Spleen (tissue), 11 donors: ENCODE data around the gene PRDM16. TPM values are rescaled to one million over a fixed set of nuclear protein-coding genes. Genes with fewer than 3 reads are reported as not detected.

Experiments used
- DNase-seq: peaks from one replicate; pipeline ENCODE4 v3.0.0-alpha.2; 2020
- H3K27ac ChIP-seq, 8 donors: fragments of 200-600 bp; sonication (generic) in 7 of 8; 1 replicate in 4 of 8; 2 replicates in 4 of 8; pipeline versions ENCODE4 v1.5.0 to v1.8.0; 2016 to 2021; ENCODE audit warnings: inconsistent platforms in 4 of 8, mild to moderate bottlenecking in 4 of 8, moderate library complexity in 1 of 8
- H3K27me3 ChIP-seq, 7 donors: fragments of 200-600 bp; sonication (generic) in 6 of 7; replicated peaks in 1 of 7; 1 replicate in 4 of 7; 2 replicates in 3 of 7; pipeline versions ENCODE4 v1.5.0 to v1.8.0; 2016 to 2021; ENCODE audit warnings: inconsistent platforms in 3 of 7, mild to moderate bottlenecking in 1 of 7
- H3K36me3 ChIP-seq, 6 donors: fragments of 200-600 bp; sonication (generic) in 5 of 6; 1 replicate in 4 of 6; 2 replicates in 2 of 6; pipeline versions ENCODE4 v1.5.0 to v1.8.0; 2016 to 2021; ENCODE audit warnings: inconsistent platforms in 2 of 6
- H3K4me1 ChIP-seq, 6 donors: fragments of 200-600 bp; sonication (generic) in 5 of 6; 1 replicate in 3 of 6; 2 replicates in 3 of 6; pipeline versions ENCODE4 v1.5.0 to v1.8.0; 2016 to 2021; ENCODE audit warnings: inconsistent platforms in 3 of 6
- H3K4me3 ChIP-seq, 8 donors: fragments of 200-600 bp; sonication (generic) in 7 of 8; 1 replicate in 4 of 8; 2 replicates in 4 of 8; pipeline versions ENCODE4 v1.5.0 to v1.8.0; 2016 to 2021; ENCODE audit warnings: inconsistent platforms in 4 of 8, mild to moderate bottlenecking in 4 of 8, moderate library complexity in 2 of 8
- H3K9me3 ChIP-seq, 8 donors: fragments of 200-600 bp; sonication (generic) in 7 of 8; 1 replicate in 4 of 8; 2 replicates in 4 of 8; pipeline versions ENCODE4 v1.5.0 to v1.8.0; 2016 to 2021; ENCODE audit warnings: inconsistent platforms in 4 of 8
- POLR2A ChIP-seq, 3 donors: fragments of 450-650 bp; IDR thresholded peaks; one replicate each; pipeline ENCODE4 v1.5.1; 2017; ENCODE audit warnings: antibody characterized with exemption in 3 of 3, mild to moderate bottlenecking in 1 of 3
- POLR2AphosphoS5 ChIP-seq, 3 donors: sonication (generic); formaldehyde crosslinking; IDR thresholded peaks; one replicate each; pipeline ENCODE4 v1.5.1; 2017; ENCODE audit warnings: antibody characterized with exemption in 3 of 3
- WGBS, 5 donors: extraction: QIAGEN DNeasy Blood & Tissue Kit in 3 of 5; methylation state at CpG; one replicate each; pipeline versions ENCODE4 v1.1.5 to v1.1.7; 2013 to 2018; 5-methylcytosine and 5-hydroxymethylcytosine counted together
- intact Hi-C: fragments of 100-400 bp; cut with DNase I; formaldehyde crosslinking; loops from one replicate; pipeline ENCODE4 v1.15.0; 2023; ENCODE audit warnings: low total_unique reads
- polyA plus RNA-seq, 3 donors: library from polyadenylated mRNA; stranded (reverse); fragments of 200-250 nt; gene quantifications; one replicate each; pipeline ENCODE4 v1.2.1, GENCODE V29; 2013
- total RNA-seq, 7 donors: library from RNA; depleted of rRNA in 3 of 7; stranded (reverse); fragments of >200 nt in 3 of 7; fragmentation: NEBNext Ultra II Directional in 4 of 7; extraction: Animal tissue kit (Norgen Biotek cat#: 25700) in 4 of 7; gene quantifications; one replicate each; pipeline versions ENCODE4 v1.1.0 to v1.2.1, GENCODE V29; 2016 to 2021
- TF ChIP-seq, protein P1 (sequence below), 11 experiments: fragments of 200-600 bp in 7 of 11; fragments of 450-650 bp in 4 of 11; sonication (generic) in 4 of 11; IDR thresholded peaks in 8 of 11; conservative IDR thresholded peaks in 3 of 11; 1 replicate in 7 of 11; 2 replicates in 4 of 11; pipeline versions ENCODE4 v1.4.0 to v1.8.0; 2016 to 2021; ENCODE audit warnings: antibody characterized with exemption in 11 of 11, inconsistent platforms in 4 of 11, mild to moderate bottlenecking in 1 of 11
- donor health status: healthy with polysubstance abuse.
- donor health status: DM: no; HTN: no; CAD: no; lungs with moderate emphysema.
- donor health status: DM: no; HTN: no; CAD: no.
- donor health status: Bipolar disorder and iron deficiency.
- donor health status: healthy.
- donor health status: DM: no; HTN: no; CAD: no.
- donor health status: DM: yes; HTN: yes; CAD: no.

Gene PRDM16
- total and polyA plus RNA-seq, 10 donors: 0.43 to 3.2 (median 1.4) TPM

DNA sequence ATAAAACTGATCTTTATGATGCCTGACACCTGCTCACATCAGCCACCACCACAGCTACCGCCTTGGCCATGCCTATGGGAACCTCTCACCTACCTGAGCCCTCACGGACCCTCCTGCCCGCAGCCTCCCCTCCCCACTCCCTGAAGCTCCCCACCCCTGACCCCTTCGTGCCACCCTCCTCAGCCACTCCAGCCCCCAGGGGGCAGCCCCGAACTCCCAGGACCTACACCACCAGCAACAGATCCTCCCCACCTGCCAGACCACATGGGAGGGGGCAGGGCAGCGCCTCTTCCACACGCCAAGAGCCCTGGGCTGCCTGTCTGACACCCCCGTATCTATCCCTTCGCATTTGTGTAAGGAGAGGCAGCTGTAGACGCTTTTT, 371.3 kb downstream of the PRDM16 start:
- Histone ChIP-seq H3K36me3 (no peaks in the 10 kb centered on the region), H3K4me3 (no peak overlapping the region), H3K4me1 (no peaks in the 10 kb centered on the region), H3K9me3 (peaks cover 0 to 4% (median 2%) of the 10 kb centered on the region in 8 donors), H3K27me3 (peaks cover 0 to 61% (median 0%) of the 10 kb centered on the region in 7 donors), H3K27ac (no peak overlapping the region)
- 53 to 69% (median 62%) methylated on average over 10 of the region's 10 CpGs for WGBS, 5 donors
- DNase-seq: no peak
- TF ChIP-seq, protein P1, sequence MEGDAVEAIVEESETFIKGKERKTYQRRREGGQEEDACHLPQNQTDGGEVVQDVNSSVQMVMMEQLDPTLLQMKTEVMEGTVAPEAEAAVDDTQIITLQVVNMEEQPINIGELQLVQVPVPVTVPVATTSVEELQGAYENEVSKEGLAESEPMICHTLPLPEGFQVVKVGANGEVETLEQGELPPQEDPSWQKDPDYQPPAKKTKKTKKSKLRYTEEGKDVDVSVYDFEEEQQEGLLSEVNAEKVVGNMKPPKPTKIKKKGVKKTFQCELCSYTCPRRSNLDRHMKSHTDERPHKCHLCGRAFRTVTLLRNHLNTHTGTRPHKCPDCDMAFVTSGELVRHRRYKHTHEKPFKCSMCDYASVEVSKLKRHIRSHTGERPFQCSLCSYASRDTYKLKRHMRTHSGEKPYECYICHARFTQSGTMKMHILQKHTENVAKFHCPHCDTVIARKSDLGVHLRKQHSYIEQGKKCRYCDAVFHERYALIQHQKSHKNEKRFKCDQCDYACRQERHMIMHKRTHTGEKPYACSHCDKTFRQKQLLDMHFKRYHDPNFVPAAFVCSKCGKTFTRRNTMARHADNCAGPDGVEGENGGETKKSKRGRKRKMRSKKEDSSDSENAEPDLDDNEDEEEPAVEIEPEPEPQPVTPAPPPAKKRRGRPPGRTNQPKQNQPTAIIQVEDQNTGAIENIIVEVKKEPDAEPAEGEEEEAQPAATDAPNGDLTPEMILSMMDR (IDR thresholded peaks at IDR 0.05 in 8 of 11, conservative IDR thresholded peaks at IDR 0.05 in 3 of 11): no peak
- intact Hi-C loops: no loop called here

DNA sequence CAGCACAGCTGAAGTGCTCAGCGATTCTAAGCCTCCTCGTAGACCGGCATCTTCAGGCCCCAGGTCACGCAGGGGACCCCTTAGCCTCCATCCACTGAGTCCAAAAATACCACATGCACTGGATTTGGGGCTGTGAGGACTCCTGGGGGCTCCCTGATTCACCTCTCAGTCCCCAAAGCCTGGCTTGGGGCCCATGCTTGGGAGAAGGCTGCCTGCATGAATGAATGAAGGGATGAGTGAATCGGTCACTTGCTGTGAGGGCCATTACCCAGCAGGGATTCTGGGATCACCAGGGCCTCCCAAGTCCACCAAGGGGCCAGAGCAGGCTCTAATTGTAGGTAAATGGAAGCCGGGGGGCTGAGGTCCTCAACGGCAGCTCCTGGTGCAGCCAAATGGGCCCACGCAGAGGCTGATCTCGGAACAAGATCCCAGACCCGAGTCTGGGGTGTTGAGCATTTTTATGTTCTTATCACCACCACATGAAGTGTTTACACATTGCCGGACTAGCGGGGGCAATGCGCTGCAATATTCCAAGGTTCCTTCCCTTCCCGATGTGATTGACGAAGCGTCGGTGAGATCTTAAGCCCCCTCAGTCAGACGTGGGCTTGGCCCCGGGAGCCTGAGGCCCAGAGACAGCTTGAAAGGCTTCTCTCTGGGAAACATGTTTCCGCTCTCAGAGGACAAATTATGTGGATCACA, 371.9 kb downstream of the PRDM16 start:
- Histone ChIP-seq H3K4me1 (no peaks in the 10 kb centered on the region), H3K9me3 (peaks cover 0 to 10% (median 8%) of the 10 kb centered on the region in 8 donors), H3K27ac (no peak overlapping the region), H3K4me3 (no peak overlapping the region), H3K36me3 (no peaks in the 10 kb centered on the region), H3K27me3 (peaks cover 0 to 61% (median 0%) of the 10 kb centered on the region in 7 donors)
- intact Hi-C loops: no loop called here
- 61 to 85% (median 75%) methylated on average over 20 of the region's 20 CpGs for whole genome bisulfite sequencing, 5 donors
- TF ChIP-seq POLR2A (IDR thresholded peaks at IDR 0.05) (no peak), POLR2AphosphoS5 (IDR thresholded peaks at IDR 0.05) (no peak)
- TF ChIP-seq, protein P1 (IDR thresholded peaks at IDR 0.05 in 8 of 11, conservative IDR thresholded peaks at IDR 0.05 in 3 of 11): no peak
- DNase-seq: no peak

DNA sequence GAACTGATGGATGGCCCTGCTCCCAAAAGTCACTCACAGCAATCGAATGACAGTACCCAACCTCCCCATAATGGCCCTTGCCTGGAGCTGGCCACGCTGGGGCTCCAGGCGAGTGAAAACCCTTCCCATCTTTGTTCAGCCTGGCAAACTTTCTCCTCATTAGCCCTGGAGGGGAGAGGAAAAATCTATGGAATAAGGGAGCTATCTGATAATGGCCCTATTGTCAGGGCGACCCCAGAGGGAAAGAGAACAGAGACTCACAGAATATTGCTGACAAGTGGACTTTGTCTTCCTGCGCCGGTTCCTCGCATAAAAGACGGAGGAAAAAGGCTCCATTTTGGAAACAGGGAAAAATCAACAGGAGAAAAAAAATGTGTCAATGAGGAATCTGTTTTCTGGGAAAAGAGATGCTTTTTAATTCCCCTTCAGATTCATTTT, 372.4 kb downstream of the PRDM16 start:
- no peak for TF ChIP-seq POLR2AphosphoS5 (IDR thresholded peaks at IDR 0.05)
- Histone ChIP-seq H3K4me1 (no peaks in the 10 kb centered on the region), H3K9me3 (peaks cover 0 to 15% (median 14%) of the 10 kb centered on the region in 8 donors), H3K36me3 (no peaks in the 10 kb centered on the region), H3K27ac (no peak overlapping the region), H3K27me3 (peaks cover 0 to 61% (median 0%) of the 10 kb centered on the region in 7 donors), H3K4me3 (no peak overlapping the region)
- no peak for DNase-seq
- intact Hi-C loops: no loop called here
- WGBS, 5 donors: 69 to 84% (median 75%) methylated on average over 8 of the region's 8 CpGs

DNA sequence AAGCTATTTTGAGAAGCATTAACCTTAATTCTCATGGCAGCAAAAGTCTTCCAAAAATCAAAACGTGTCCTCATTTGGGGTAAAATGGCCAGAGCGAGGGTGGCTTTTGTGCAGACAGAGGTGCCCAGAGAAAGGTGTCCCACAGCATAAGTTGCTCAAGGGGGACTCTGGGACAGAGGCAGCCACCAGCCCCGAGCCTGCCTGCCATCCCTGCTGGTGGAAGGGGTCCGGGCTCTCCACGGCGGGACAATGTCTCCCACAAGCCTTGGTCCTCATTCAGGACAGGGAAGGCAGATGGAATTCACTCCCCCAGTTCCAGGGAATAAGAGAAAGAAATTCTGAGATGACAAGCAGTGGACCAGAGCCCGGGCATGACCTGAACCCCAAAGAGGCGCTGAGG, 372.9 kb downstream of the PRDM16 start:
- H3K36me3 ChIP-seq: no peaks in the 10 kb centered on the region

More for the DNA sequence above, 372.9 kb downstream of the PRDM16 start:
- H3K27me3 ChIP-seq: peaks cover 0 to 61% (median 0%) of the 10 kb centered on the region in 7 donors
- TF ChIP-seq POLR2AphosphoS5 (IDR thresholded peaks at IDR 0.05) (no peak), POLR2A (IDR thresholded peaks at IDR 0.05) (no peak)
- TF ChIP-seq, protein P1 (IDR thresholded peaks at IDR 0.05 in 8 of 11, conservative IDR thresholded peaks at IDR 0.05 in 3 of 11): no peak
- DNase-seq: no peak
- H3K4me3 ChIP-seq: no peak overlapping the region
- WGBS, 5 donors: 74 to 86% (median 80%) methylated on average over 8 of the region's 8 CpGs
- intact Hi-C loops: no loop called here
- H3K4me1 ChIP-seq: no peaks in the 10 kb centered on the region
- H3K9me3 ChIP-seq: peaks cover 0 to 19% (median 17%) of the 10 kb centered on the region in 8 donors
- no peak overlapping the region for H3K27ac ChIP-seq
